ENCODE results near the gene TMEM247.

TMEM247 gene

GRCh38 chr2:46508312-46508711 lies 28.9 kb downstream of the TMEM247 start:
- no peak for TF ChIP-seq CTCF (IDR thresholded peaks at IDR 0.05; ENCODE audit: insufficient read depth, low read length, missing control alignments)
- no peak overlapping the region for H3K4me3 ChIP-seq (ENCODE audit: low read depth, low read length)
- ChIA-PET POLR2A (no interaction called here), CTCF (interaction anchor here (0.9 to 1.2 kb wide), 2 partner anchors 20 to 232 kb away, joined by 3 read pairs; no protein-coding TSS in a partner anchor)
- DNase-seq (ENCODE audit: low read depth, low spot score): no peak

- no peak for DNase-seq (ENCODE audit: low read depth, low spot score)
- ChIA-PET POLR2A (no interaction called here), CTCF (interaction anchor here (1.2 kb wide), 1 partner anchor 21 kb away, joined by 3 read pairs; no protein-coding TSS in a partner anchor)
- no peak overlapping the region for H3K4me3 ChIP-seq (ENCODE audit: low read depth, low read length)
- TF ChIP-seq CTCF (IDR thresholded peaks at IDR 0.05; ENCODE audit: insufficient read depth, low read length, missing control alignments): no peak
Observed at GRCh38 chr2:46508759-46509158, 29.4 kb downstream of the TMEM247 start.

GRCh38 chr2:46509804-46510203 lies 30.4 kb downstream of the TMEM247 start:
- H3K4me3 ChIP-seq (ENCODE audit: low read depth, low read length): no peak overlapping the region
- no peak for TF ChIP-seq CTCF (IDR thresholded peaks at IDR 0.05; ENCODE audit: insufficient read depth, low read length, missing control alignments)
- POLR2A ChIA-PET: no interaction called here
- CTCF ChIA-PET: no interaction called here
- DNase-seq (ENCODE audit: low read depth, low spot score): no peak

- ChIA-PET CTCF (interaction anchor here (1.0 to 1.9 kb wide), 2 partner anchors 9 to 30 kb away, joined by 4 read pairs; no protein-coding TSS in a partner anchor), POLR2A (no interaction called here)
- no peak for DNase-seq (ENCODE audit: low read depth, low spot score)
- no peak for TF ChIP-seq CTCF (IDR thresholded peaks at IDR 0.05; ENCODE audit: insufficient read depth, low read length, missing control alignments)
- H3K4me3 ChIP-seq (ENCODE audit: low read depth, low read length): no peak overlapping the region
Observed at GRCh38 chr2:46510598-46511177, 31.3 kb downstream of the TMEM247 start.

GRCh38 chr2:46512185-46512584 lies 32.8 kb downstream of the TMEM247 start:
- H3K4me3 ChIP-seq (ENCODE audit: low read depth, low read length): no peak overlapping the region
- ChIA-PET CTCF (no interaction called here), POLR2A (no interaction called here)
- TF ChIP-seq CTCF (IDR thresholded peaks at IDR 0.05; ENCODE audit: insufficient read depth, low read length, missing control alignments): no peak
- no peak for DNase-seq (ENCODE audit: low read depth, low spot score)

- POLR2A ChIA-PET: no interaction called here
- H3K4me3 ChIP-seq (ENCODE audit: low read depth, low read length): no peak overlapping the region
- no peak for DNase-seq (ENCODE audit: low read depth, low spot score)
- CTCF ChIA-PET: interaction anchor here (0.7 kb wide), 1 partner anchor 16 kb away, joined by 3 read pairs; no protein-coding TSS in a partner anchor
- TF ChIP-seq CTCF (IDR thresholded peaks at IDR 0.05; ENCODE audit: insufficient read depth, low read length, missing control alignments): no peak
Observed at GRCh38 chr2:46514738-46515137, 35.4 kb downstream of the TMEM247 start.

All from AG04449 (cell line).